Right lobe of liver (tissue), 6 donors: ENCODE measurements around the gene WDFY1. TPM values are rescaled to one million over a fixed set of nuclear protein-coding genes. Genes with fewer than 3 reads are reported as not detected.

Experiments
- ATAC-seq, 4 donors: fragments of 200-7000 bp; cut with Tn5 transposase; one replicate each; pipeline ENCODE4 v1.9.1; 2020; ENCODE audit warnings: mild to moderate bottlenecking in 4 of 4, moderate library complexity in 4 of 4
- DNase-seq, 3 donors: peaks; one replicate each; pipeline ENCODE4 v3.0.0-alpha.2; 2020
- H3K27ac ChIP-seq, 3 donors: fragments of 200-600 bp; one replicate each; pipeline ENCODE4 v1.8.0; 2022
- H3K27me3 ChIP-seq, 2 donors: fragments of 200-600 bp; one replicate each; pipeline ENCODE4 v1.8.0; 2022
- H3K36me3 ChIP-seq, 4 donors: fragments of 200-600 bp; sonication (generic) in 1 of 4; one replicate each; pipeline versions ENCODE4 v1.5.1 to v1.8.0; 2017 to 2022; ENCODE audit warnings: control low read depth in 1 of 4
- H3K4me1 ChIP-seq, 4 donors: fragments of 200-600 bp; sonication (generic) in 1 of 4; one replicate each; pipeline versions ENCODE4 v1.5.1 to v1.8.0; 2017 to 2022; ENCODE audit warnings: control low read depth in 1 of 4
- H3K4me3 ChIP-seq, 3 donors: fragments of 200-600 bp; one replicate each; pipeline ENCODE4 v1.8.0; 2022
- H3K9me3 ChIP-seq, 4 donors: fragments of 200-600 bp; sonication (generic) in 1 of 4; one replicate each; pipeline versions ENCODE4 v1.5.1 to v1.8.0; 2017 to 2022; ENCODE audit warnings: control low read depth in 1 of 4
- POLR2A ChIP-seq: fragments of 450-650 bp; IDR thresholded peaks from one replicate; pipeline ENCODE4 v1.6.1; 2017; ENCODE audit warnings: antibody characterized with exemption, mild to moderate bottlenecking
- WGBS: methylation state at CpG from one replicate; pipeline ENCODE4 v1.1.6; 2018; ENCODE audit warnings: low coverage, low lambda C conversion rate; ENCODE audit not compliant: insufficient coverage; ENCODE audit errors: missing lambda C conversion rate; 5-methylcytosine and 5-hydroxymethylcytosine counted together
- intact Hi-C, 2 donors: fragments of 100-400 bp; cut with DNase I; formaldehyde crosslinking; loops; one replicate each; pipeline versions ENCODE4 v1.11.2 to v1.14.1; 2022
- total RNA-seq, 6 experiments: library from RNA; depleted of rRNA in 2 of 6; stranded (reverse); fragments of >200 nt in 2 of 6; fragmentation: NEBNext Ultra II Directional in 3 of 6; extraction: Animal tissue kit (Norgen Biotek cat#: 25700) in 3 of 6; gene quantifications; one replicate each; pipeline versions ENCODE4 v1.1.0 to v1.2.4, GENCODE V29; 2016 to 2023
- TF ChIP-seq, protein P1 (sequence below), 4 donors: fragments of 200-600 bp in 3 of 4; fragments of 450-650 bp in 1 of 4; IDR thresholded peaks; one replicate each; pipeline versions ENCODE4 v1.5.1 to v1.8.0; 2016 to 2022; ENCODE audit warnings: antibody characterized with exemption in 4 of 4, mild to moderate bottlenecking in 2 of 4
- donor health status: DM: no; HTN: yes; CAD: no.
- donor health status: DM: no; HTN: no; CAD: no.
- donor health status: DM: no; HTN: no; CAD: no.
- donor health status: DM: no; HTN: yes; CAD: no.
- donor health status: DM: no; HTN: yes; CAD: no.

The WDFY1 gene
- total RNA-seq, 6 experiments from 2014 or later = 19.7 to 28.0 (median 21.4) TPM

DNA sequence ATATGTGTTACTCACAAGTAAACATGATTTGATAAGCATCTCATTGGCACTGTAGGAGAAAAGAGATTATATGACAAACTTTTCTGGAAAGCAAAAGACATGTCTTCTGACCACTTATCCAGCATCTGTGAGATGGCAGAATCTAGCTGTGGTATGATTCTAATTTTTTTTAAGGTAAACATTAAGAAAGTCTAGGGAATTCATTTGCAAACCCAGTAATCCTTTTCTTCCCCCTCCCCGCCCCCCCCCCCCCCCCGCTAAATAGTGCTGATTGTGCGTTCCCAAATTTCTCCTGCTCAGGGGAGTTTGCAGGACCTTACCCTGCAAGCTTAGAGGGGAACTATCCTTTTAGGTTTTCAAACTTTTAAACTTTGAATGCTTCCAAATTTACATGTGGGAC lies 24.2 kb upstream of the WDFY1 start:
- WGBS = 14% methylated on average over 1 of the region's 3 CpGs
- Histone ChIP-seq H3K4me3 (no peak overlapping the region), H3K27me3 (no peaks in the 10 kb centered on the region), H3K36me3 (peaks cover 0 to 26% (median 15%) of the 10 kb centered on the region in 4 donors), H3K9me3 (no peaks in the 10 kb centered on the region), H3K27ac (no peak overlapping the region), H3K4me1 (no peaks in the 10 kb centered on the region)
- TF ChIP-seq POLR2A = no peak
- TF ChIP-seq, protein P1, sequence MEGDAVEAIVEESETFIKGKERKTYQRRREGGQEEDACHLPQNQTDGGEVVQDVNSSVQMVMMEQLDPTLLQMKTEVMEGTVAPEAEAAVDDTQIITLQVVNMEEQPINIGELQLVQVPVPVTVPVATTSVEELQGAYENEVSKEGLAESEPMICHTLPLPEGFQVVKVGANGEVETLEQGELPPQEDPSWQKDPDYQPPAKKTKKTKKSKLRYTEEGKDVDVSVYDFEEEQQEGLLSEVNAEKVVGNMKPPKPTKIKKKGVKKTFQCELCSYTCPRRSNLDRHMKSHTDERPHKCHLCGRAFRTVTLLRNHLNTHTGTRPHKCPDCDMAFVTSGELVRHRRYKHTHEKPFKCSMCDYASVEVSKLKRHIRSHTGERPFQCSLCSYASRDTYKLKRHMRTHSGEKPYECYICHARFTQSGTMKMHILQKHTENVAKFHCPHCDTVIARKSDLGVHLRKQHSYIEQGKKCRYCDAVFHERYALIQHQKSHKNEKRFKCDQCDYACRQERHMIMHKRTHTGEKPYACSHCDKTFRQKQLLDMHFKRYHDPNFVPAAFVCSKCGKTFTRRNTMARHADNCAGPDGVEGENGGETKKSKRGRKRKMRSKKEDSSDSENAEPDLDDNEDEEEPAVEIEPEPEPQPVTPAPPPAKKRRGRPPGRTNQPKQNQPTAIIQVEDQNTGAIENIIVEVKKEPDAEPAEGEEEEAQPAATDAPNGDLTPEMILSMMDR (IDR thresholded peaks at IDR 0.05) = no peak
- intact Hi-C loops = no loop called here
- ATAC-seq (no peak), DNase-seq (no peak)

- Histone ChIP-seq H3K36me3 (peaks cover 0 to 33% (median 18%) of the 10 kb centered on the region in 4 donors), H3K27me3 (no peaks in the 10 kb centered on the region), H3K9me3 (no peaks in the 10 kb centered on the region), H3K27ac (no peak overlapping the region), H3K4me3 (no peak overlapping the region), H3K4me1 (no peaks in the 10 kb centered on the region)
- intact Hi-C loops = no loop called here
- ATAC-seq (no peak), DNase-seq (no peak)
- WGBS = 84% methylated on average over 2 of the region's 2 CpGs
- TF ChIP-seq POLR2A = no peak
- TF ChIP-seq, protein P1 (IDR thresholded peaks at IDR 0.05) = no peak
Measured at GRCh38 chr2:223967981-223968380, 22.8 kb upstream of the WDFY1 start.

GRCh38 chr2:223959688-223960087 lies 14.6 kb upstream of the WDFY1 start:
- TF ChIP-seq POLR2A = no peak
- TF ChIP-seq, protein P1 (IDR thresholded peaks at IDR 0.05) = no peak
- Histone ChIP-seq H3K4me3 (no peak overlapping the region), H3K36me3 (peaks cover 0 to 26% (median 3%) of the 10 kb centered on the region in 4 donors), H3K27ac (no peak overlapping the region), H3K4me1 (peaks cover 0 to 25% (median 4%) of the 10 kb centered on the region in 4 donors), H3K9me3 (no peaks in the 10 kb centered on the region), H3K27me3 (no peaks in the 10 kb centered on the region)
- WGBS = 33% methylated on average over 5 of the region's 5 CpGs
- DNase-seq (no peak), ATAC-seq (no peak)
- intact Hi-C loops = loop anchor here in 1 of 2 donors (10.0 kb wide), 1 partner anchor 55 kb away; no protein-coding TSS in a partner anchor

DNA sequence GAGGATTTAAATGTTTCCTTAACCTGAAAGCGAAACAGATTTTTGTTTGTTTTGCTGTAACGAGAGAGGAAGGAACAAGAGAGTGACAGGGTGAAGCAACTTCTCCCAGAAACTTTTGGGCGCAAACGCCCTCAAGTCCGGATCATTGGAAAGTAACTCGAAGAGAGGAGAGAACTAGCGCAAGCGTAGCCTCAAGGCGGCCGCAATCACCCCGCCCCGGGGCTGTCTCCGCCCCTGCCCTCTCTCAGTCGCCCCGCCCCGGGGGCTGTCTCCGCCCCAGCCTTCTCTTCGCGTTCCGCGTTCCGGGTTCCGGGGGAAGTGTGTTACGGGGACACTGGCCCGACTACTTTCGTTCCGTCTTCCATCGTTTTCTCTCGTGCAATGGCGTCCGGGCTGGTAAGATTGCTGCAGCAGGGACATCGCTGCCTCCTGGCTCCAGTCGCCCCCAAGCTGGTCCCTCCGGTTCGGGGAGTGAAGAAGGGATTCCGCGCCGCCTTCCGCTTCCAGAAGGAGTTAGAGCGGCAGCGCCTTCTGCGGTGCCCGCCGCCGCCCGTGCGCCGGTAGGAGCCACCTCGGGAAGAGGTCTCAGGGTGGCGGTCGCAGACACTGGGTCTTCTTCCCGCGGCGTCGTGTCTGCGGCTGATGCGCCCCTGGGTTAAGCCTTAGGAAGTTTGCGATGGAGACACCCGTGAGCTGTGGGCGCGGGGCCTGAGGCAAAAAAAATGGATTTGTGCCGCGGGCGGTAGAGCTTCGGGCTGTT lies 12.1 kb upstream of the WDFY1 start, which contains the start of gene MRPL44:
TSS of gene MRPL44 (plus strand) at position 372 of the 760 bp plus-strand sequence. CDS start at position 382, 10 bp downstream.
- intact Hi-C loops = loop anchor here in 1 of 2 donors (10.0 kb wide), 1 partner anchor 52 kb away; no protein-coding TSS in a partner anchor
- ATAC-seq = peak; percentile 100
- under 1% methylated on average over 33 of the region's 65 CpGs for WGBS

More for the DNA sequence above, 12.1 kb upstream of the WDFY1 start, which contains the start of gene MRPL44:
- Histone ChIP-seq H3K27me3 (no peaks in the 10 kb centered on the region), H3K4me3 (peak within 1 kb of the TSS; percentile 83 to 90 (median 83)), H3K9me3 (no peaks in the 10 kb centered on the region), H3K27ac (peak within 1 kb of the TSS; percentile 66 to 83 (median 79)), H3K36me3 (peaks cover 0 to 16% (median 0%) of the 10 kb centered on the region in 4 donors), H3K4me1 (peaks cover 0 to 25% (median 4%) of the 10 kb centered on the region in 4 donors)
- peak; percentile 97 to 98 (median 97) for DNase-seq
- TF ChIP-seq POLR2A = peak; percentile 58
- TF ChIP-seq, protein P1 (IDR thresholded peaks at IDR 0.05) = peak in 1 of 4 donors; percentile 5
